Measurements from ENCODE around the gene CFHR5.
A peak's percentile ranks its signal among the peaks of the same experiment; 100 is the strongest.

Gene CFHR5

GRCh38 chr1:197013234-197013633, 35.9 kb downstream of the CFHR5 start:
- TF ChIP-seq ARNTL (CRISPR knock-in tag; IDR thresholded peaks at IDR 0.05; ENCODE audit: borderline replicate concordance, low read depth) (no peak), GLIS3 (CRISPR knock-in tag; IDR thresholded peaks at IDR 0.05) (no peak), SNAI2 (CRISPR knock-in tag; IDR thresholded peaks at IDR 0.05) (no peak), ESRRG (CRISPR knock-in tag; IDR thresholded peaks at IDR 0.05) (no peak), BACH2 (CRISPR knock-in tag; IDR thresholded peaks at IDR 0.05; ENCODE audit: borderline replicate concordance) (no peak), TCF4 (CRISPR knock-in tag; IDR thresholded peaks at IDR 0.05; ENCODE audit: borderline replicate concordance) (no peak), ZFP30 (CRISPR knock-in tag; IDR thresholded peaks at IDR 0.05) (no peak), CREB5 (CRISPR knock-in tag; IDR thresholded peaks at IDR 0.05; ENCODE audit: low read depth) (no peak)
- TF ChIP-seq, protein P1, sequence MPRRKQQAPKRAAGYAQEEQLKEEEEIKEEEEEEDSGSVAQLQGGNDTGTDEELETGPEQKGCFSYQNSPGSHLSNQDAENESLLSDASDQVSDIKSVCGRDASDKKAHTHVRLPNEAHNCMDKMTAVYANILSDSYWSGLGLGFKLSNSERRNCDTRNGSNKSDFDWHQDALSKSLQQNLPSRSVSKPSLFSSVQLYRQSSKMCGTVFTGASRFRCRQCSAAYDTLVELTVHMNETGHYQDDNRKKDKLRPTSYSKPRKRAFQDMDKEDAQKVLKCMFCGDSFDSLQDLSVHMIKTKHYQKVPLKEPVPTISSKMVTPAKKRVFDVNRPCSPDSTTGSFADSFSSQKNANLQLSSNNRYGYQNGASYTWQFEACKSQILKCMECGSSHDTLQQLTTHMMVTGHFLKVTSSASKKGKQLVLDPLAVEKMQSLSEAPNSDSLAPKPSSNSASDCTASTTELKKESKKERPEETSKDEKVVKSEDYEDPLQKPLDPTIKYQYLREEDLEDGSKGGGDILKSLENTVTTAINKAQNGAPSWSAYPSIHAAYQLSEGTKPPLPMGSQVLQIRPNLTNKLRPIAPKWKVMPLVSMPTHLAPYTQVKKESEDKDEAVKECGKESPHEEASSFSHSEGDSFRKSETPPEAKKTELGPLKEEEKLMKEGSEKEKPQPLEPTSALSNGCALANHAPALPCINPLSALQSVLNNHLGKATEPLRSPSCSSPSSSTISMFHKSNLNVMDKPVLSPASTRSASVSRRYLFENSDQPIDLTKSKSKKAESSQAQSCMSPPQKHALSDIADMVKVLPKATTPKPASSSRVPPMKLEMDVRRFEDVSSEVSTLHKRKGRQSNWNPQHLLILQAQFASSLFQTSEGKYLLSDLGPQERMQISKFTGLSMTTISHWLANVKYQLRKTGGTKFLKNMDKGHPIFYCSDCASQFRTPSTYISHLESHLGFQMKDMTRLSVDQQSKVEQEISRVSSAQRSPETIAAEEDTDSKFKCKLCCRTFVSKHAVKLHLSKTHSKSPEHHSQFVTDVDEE (CRISPR knock-in tag; IDR thresholded peaks at IDR 0.05): no peak
- ATAC-seq: no peak

DNA sequence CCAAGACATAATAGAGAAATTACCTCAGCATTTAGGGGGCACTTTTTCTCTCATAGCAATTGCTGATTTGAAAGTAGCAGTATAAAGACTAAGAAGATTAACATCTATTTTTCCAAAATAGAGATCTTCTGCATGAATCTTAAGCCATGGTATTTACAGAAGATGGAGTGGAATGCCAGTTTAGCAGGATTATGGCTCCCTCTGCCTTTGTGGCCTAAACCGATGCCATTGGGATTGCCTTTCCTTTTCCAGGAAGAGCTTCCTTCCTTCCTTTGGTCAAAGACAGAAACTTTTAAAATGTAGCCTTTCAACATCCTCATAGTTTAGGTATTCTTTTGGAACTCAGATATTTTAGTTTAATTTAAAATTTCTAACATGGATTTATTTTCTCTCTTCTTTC, 39.4 kb downstream of the CFHR5 start:
- peak; percentile 12; the same call in 1 of the 3 replicates for ATAC-seq

More for the DNA sequence above, 39.4 kb downstream of the CFHR5 start:
- no peak for TF ChIP-seq TOX (CRISPR knock-in tag; IDR thresholded peaks at IDR 0.05; ENCODE audit: borderline replicate concordance)
- TF ChIP-seq CREB5 (CRISPR knock-in tag; IDR thresholded peaks at IDR 0.05; ENCODE audit: low read depth): no peak
- TF ChIP-seq OSR1 (CRISPR knock-in tag; IDR thresholded peaks at IDR 0.05): no peak
- TF ChIP-seq GLIS3 (CRISPR knock-in tag; IDR thresholded peaks at IDR 0.05): no peak
- TF ChIP-seq CSDC2 (CRISPR knock-in tag; IDR thresholded peaks at IDR 0.05): no peak
- no peak for TF ChIP-seq ZFP30 (CRISPR knock-in tag; IDR thresholded peaks at IDR 0.05)
- no peak for TF ChIP-seq POU6F1 (CRISPR knock-in tag; IDR thresholded peaks at IDR 0.05; ENCODE audit: borderline replicate concordance, low read depth)
- TF ChIP-seq PPARA (CRISPR knock-in tag; IDR thresholded peaks at IDR 0.05; ENCODE audit: borderline replicate concordance): no peak
- no peak for TF ChIP-seq ISL1 (CRISPR knock-in tag; IDR thresholded peaks at IDR 0.05)
- no peak for TF ChIP-seq ESRRG (CRISPR knock-in tag; IDR thresholded peaks at IDR 0.05)
- TF ChIP-seq, protein P1 (CRISPR knock-in tag; IDR thresholded peaks at IDR 0.05): no peak
- no peak for TF ChIP-seq ZC3H10 (CRISPR knock-in tag; IDR thresholded peaks at IDR 0.05)
- TF ChIP-seq SNAI2 (CRISPR knock-in tag; IDR thresholded peaks at IDR 0.05): no peak
- TF ChIP-seq BACH2 (CRISPR knock-in tag; IDR thresholded peaks at IDR 0.05; ENCODE audit: borderline replicate concordance): no peak
- no peak for TF ChIP-seq TCF4 (CRISPR knock-in tag; IDR thresholded peaks at IDR 0.05; ENCODE audit: borderline replicate concordance)
- no peak for TF ChIP-seq ARNTL (CRISPR knock-in tag; IDR thresholded peaks at IDR 0.05; ENCODE audit: borderline replicate concordance, low read depth)
- TF ChIP-seq ZNF8 (CRISPR knock-in tag; IDR thresholded peaks at IDR 0.05): no peak
- TF ChIP-seq ZFP3 (CRISPR knock-in tag; IDR thresholded peaks at IDR 0.05): no peak
- TF ChIP-seq ZNF70 (CRISPR knock-in tag; IDR thresholded peaks at IDR 0.05): no peak
